Epithelial cell of esophagus (primary cell): Measurements from ENCODE around the gene HNF1B.
A peak's percentile ranks its signal among the peaks of the same experiment; 100 is the strongest.

Source experiments
- DNase-seq: peaks from one replicate; pipeline ENCODE4 v3.0.0; 2010; ENCODE audit warnings: low read depth
- H3K4me3 ChIP-seq: 2 replicates; pipeline ENCODE4 v1.5.1; 2011; ENCODE audit warnings: mild to moderate bottlenecking, low read length, control low read depth
- CTCF ChIP-seq: IDR thresholded peaks from 2 replicates; pipeline ENCODE4 v1.5.1; 2011; ENCODE audit warnings: low read depth, mild to moderate bottlenecking, low read length, control low read depth, inconsistent platforms; ENCODE audit not compliant: insufficient read depth; ENCODE audit errors: missing control alignments

Gene HNF1B

GRCh38 chr17:37770631-37771518 lies 26.0 kb upstream of the HNF1B start:
- TF ChIP-seq CTCF = peak; percentile 94
- peak; percentile 76 for DNase-seq

GRCh38 chr17:37769050-37769449 lies 24.2 kb upstream of the HNF1B start:
- H3K4me3 ChIP-seq = no peak overlapping the region
- no peak for TF ChIP-seq CTCF
- no peak for DNase-seq

More at GRCh38 chr17:37770631-37771518, 26.0 kb upstream of the HNF1B start:
- H3K4me3 ChIP-seq = no peak overlapping the region

- H3K4me3 ChIP-seq = no peak overlapping the region
- no peak for DNase-seq
- no peak for TF ChIP-seq CTCF
Measured at GRCh38 chr17:37768438-37768837, 23.6 kb upstream of the HNF1B start.

- TF ChIP-seq CTCF = no peak
- H3K4me3 ChIP-seq = no peak overlapping the region
- peak; percentile 87 for DNase-seq
Measured at GRCh38 chr17:37766971-37767370, 22.1 kb upstream of the HNF1B start.

- no peak for DNase-seq
Measured at GRCh38 chr17:37764383-37764782, 19.5 kb upstream of the HNF1B start.

GRCh38 chr17:37762666-37763065 lies 17.8 kb upstream of the HNF1B start:
- no peak overlapping the region for H3K4me3 ChIP-seq
- no peak for TF ChIP-seq CTCF
- DNase-seq = no peak

More at GRCh38 chr17:37764383-37764782, 19.5 kb upstream of the HNF1B start:
- no peak for TF ChIP-seq CTCF
- H3K4me3 ChIP-seq = no peak overlapping the region

GRCh38 chr17:37761961-37762360 lies 17.1 kb upstream of the HNF1B start:
- no peak for DNase-seq
- TF ChIP-seq CTCF = no peak
- no peak overlapping the region for H3K4me3 ChIP-seq
